Mesodermal cell (in vitro differentiated cells): Measurements from ENCODE around the gene CDK2AP2.

Source experiments
- H3K27ac ChIP-seq: 2 replicates; pipeline ENCODE4 v1.7.0; 2013; ENCODE audit warnings: mild to moderate bottlenecking, low read depth, low read length, moderate library complexity; ENCODE audit not compliant: severe bottlenecking
- H3K36me3 ChIP-seq: 2 replicates; pipeline ENCODE4 v1.7.1; 2013; ENCODE audit warnings: mild to moderate bottlenecking, low read length, moderate library complexity; ENCODE audit not compliant: control insufficient read depth, insufficient read depth
- H3K4me1 ChIP-seq: one replicate; pipeline ENCODE4 v1.7.1; 2013; ENCODE audit warnings: mild to moderate bottlenecking, low read length; ENCODE audit not compliant: insufficient read depth, control insufficient read depth, poor library complexity, severe bottlenecking
- H3K4me3 ChIP-seq: 2 replicates; pipeline ENCODE4 v1.7.0; 2013; ENCODE audit warnings: low read length, control low read depth, mild to moderate bottlenecking; ENCODE audit not compliant: insufficient read depth, poor library complexity, severe bottlenecking; ENCODE audit errors: extremely low read depth
- H3K9me3 ChIP-seq: 2 replicates; pipeline ENCODE4 v1.7.1; 2013; ENCODE audit warnings: mild to moderate bottlenecking, low read length, moderate library complexity; ENCODE audit not compliant: control insufficient read depth
- WGBS, 2 experiments: methylation state at CpG; one replicate each; pipeline ENCODE4 v1.1.5; 2013; ENCODE audit warnings: missing lambda C conversion rate in 2 of 2; ENCODE audit not compliant: insufficient coverage in 2 of 2; 5-methylcytosine and 5-hydroxymethylcytosine counted together

Gene CDK2AP2

GRCh38 chr11:67494371-67495233, 13.4 kb downstream of the CDK2AP2 start:
- no peak overlapping the region for H3K4me3 ChIP-seq
- H3K27ac ChIP-seq, result no peak overlapping the region
- H3K9me3 ChIP-seq, result no peaks in the 10 kb centered on the region
- H3K4me1 ChIP-seq, result no peaks in the 10 kb centered on the region
- peaks cover 66% of the 10 kb centered on the region for H3K36me3 ChIP-seq
- WGBS, 2 experiments, result 96% methylated on average over 50 to 51 of the region's 59 CpGs

GRCh38 chr11:67493548-67494370, 14.2 kb downstream of the CDK2AP2 start:
- 95 to 96% methylated on average over 62 to 65 of the region's 65 CpGs for WGBS, 2 experiments
- Histone ChIP-seq H3K4me1 (no peaks in the 10 kb centered on the region), H3K9me3 (no peaks in the 10 kb centered on the region), H3K27ac (no peak overlapping the region), H3K36me3 (peaks cover 72% of the 10 kb centered on the region), H3K4me3 (no peak overlapping the region)

GRCh38 chr11:67492801-67493547, 15.0 kb downstream of the CDK2AP2 start:
- Histone ChIP-seq H3K36me3 (peaks cover 72% of the 10 kb centered on the region), H3K4me1 (no peaks in the 10 kb centered on the region), H3K9me3 (no peaks in the 10 kb centered on the region), H3K27ac (no peak overlapping the region), H3K4me3 (no peak overlapping the region)
- WGBS, 2 experiments, result 90 to 95% methylated on average over 27 to 45 of the region's 46 CpGs

- H3K27ac ChIP-seq, result no peak overlapping the region
- WGBS, 2 experiments, result 88 to 96% methylated on average over 9 to 19 of the region's 19 CpGs
- H3K4me1 ChIP-seq, result no peaks in the 10 kb centered on the region
- H3K9me3 ChIP-seq, result no peaks in the 10 kb centered on the region
- no peak overlapping the region for H3K4me3 ChIP-seq
- H3K36me3 ChIP-seq, result peaks cover 69% of the 10 kb centered on the region
Measured at GRCh38 chr11:67492069-67492727, 15.8 kb downstream of the CDK2AP2 start.

DNA sequence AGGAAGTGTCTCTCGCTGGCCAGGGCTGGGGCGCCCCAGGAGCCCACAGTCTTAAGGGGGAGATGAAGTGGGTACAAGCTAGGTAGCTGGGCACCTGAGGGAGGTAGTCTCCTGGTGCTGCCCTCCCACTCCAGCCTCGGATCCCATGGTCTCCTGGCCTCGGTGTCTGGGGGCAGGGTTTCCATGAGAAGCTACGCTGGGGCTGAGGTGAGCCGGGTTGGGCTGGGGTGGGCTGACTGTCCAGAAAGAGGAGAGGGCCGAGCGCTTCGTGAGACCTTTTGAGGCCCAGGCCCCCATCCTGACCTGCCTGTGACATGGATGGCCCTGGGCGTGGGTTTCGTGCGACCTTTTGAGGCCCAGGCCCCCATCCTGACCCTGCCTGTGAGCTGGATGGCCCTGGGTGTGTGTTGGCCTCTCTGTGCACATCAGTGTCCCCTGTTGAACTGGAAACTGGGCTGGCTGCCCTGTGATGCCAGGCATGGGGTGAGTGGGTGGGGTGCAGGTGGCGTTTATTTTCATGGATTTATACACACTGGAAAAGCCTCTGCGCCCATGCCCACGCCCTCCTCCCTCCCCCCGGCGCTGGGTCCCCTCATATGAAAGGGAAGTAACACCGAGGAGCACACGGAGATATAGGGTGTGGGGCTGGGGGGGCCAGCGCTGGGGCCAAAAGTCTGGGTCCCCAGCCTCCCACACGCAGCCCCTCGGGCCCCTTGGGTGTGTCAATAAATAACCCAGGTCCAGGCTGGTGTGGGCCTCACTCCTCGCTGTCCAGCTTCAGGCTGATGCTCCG, 16.5 kb downstream of the CDK2AP2 start:
- no peaks in the 10 kb centered on the region for H3K4me1 ChIP-seq
- H3K9me3 ChIP-seq, result no peaks in the 10 kb centered on the region
- no peak overlapping the region for H3K4me3 ChIP-seq
- peaks cover 69% of the 10 kb centered on the region for H3K36me3 ChIP-seq
- 97% methylated on average over 18 to 23 of the region's 24 CpGs for WGBS, 2 experiments
- H3K27ac ChIP-seq, result no peak overlapping the region

DNA sequence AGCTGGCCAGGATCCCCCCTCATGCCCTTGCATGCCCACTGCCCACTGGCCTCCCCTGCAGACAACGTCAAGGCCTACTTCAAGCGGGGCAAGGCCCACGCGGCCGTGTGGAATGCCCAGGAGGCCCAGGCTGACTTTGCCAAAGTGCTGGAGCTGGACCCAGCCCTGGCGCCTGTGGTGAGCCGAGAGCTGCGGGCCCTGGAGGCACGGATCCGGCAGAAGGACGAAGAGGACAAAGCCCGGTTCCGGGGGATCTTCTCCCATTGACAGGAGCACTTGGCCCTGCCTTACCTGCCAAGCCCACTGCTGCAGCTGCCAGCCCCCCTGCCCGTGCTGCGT, 17.3 kb downstream of the CDK2AP2 start:
- WGBS, 2 experiments, result 97% methylated on average over 13 to 15 of the region's 15 CpGs
- Histone ChIP-seq H3K36me3 (peaks cover 63% of the 10 kb centered on the region), H3K9me3 (no peaks in the 10 kb centered on the region), H3K4me1 (no peaks in the 10 kb centered on the region), H3K4me3 (no peak overlapping the region), H3K27ac (no peak overlapping the region)

DNA sequence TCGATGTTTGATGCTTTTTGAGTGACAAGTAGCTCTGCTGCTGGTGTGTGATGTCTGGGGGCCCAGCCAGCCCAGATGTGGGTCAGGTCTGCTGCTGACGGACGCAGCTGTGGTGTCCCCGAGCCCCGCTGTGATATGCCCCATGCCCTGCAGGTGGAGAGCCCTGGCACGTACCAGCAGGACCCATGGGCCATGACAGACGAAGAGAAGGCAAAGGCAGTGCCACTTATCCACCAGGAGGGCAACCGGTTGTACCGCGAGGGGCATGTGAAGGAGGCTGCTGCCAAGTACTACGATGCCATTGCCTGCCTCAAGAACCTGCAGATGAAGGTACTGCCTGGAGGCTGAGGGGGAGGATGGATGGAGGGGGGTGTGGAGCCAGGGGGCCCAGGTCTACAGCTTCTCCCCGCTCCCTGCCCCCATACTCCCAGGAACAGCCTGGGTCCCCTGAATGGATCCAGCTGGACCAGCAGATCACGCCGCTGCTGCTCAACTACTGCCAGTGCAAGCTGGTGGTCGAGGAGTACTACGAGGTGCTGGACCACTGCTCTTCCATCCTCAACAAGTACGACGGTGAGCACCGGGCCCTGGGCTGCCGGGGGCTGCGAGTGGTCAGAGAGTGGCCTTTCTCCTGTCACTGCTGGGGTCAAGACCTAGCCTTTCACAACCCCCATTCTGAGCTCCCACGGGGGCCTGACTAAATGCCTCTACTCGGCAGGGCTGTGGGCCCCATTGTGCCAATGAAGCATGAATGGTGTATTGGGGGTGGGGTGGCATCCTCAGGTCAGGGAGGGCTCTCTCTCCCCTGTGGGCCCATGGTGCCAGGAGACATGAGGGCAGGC, 17.9 kb downstream of the CDK2AP2 start:
- Histone ChIP-seq H3K36me3 (peaks cover 57% of the 10 kb centered on the region), H3K27ac (no peak overlapping the region), H3K4me3 (no peak overlapping the region), H3K9me3 (no peaks in the 10 kb centered on the region), H3K4me1 (no peaks in the 10 kb centered on the region)
- 95 to 96% methylated on average over 19 of the region's 23 CpGs for WGBS, 2 experiments

DNA sequence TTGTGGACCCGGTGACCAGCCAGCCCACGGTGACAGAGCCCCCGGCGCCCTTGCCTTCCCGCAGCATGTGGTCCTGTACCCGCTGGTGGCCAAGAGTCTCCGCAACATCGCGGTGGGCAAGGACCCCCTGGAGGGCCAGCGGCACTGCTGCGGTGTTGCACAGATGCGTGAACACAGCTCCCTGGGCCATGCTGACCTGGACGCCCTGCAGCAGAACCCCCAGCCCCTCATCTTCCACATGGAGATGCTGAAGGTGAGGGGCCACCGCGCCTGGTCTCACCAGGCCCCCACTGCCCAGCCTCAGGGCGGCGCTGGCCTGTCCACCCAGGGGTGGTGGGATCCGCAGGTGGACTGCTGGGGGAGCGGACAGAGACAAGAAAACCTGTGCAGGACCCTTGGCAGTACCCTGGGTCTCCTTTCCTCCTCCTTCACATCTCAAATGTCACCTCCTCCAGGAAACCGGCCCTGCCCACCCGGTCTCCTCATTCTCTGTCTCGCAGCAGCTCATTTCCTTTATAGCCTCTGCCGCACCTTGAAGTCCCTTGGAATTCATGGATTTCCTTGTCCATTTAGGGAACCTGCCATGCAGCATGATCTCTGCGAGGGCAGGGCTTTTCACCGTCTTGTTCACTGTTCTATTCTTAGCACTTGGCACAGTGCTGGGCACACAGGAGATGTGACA, 18.6 kb downstream of the CDK2AP2 start:
- Histone ChIP-seq H3K27ac (no peak overlapping the region), H3K4me3 (no peak overlapping the region), H3K4me1 (no peaks in the 10 kb centered on the region), H3K9me3 (no peaks in the 10 kb centered on the region), H3K36me3 (peaks cover 52% of the 10 kb centered on the region)
- WGBS, 2 experiments, result 90 to 95% methylated on average over 16 to 19 of the region's 25 CpGs
